GM19452 (cell line): ENCODE measurements around the gene SLC30A7.
"Not testable (repeated sequence)": the region's sequence is repeated elsewhere in the genome, so short reads cannot be mapped to it uniquely, and the experiment has no call there.

Experiments used
- ATAC-seq: cut with Tn5 transposase; IDR thresholded peaks from one replicate; pipeline ENCODE4 v1.9.1; 2021; ENCODE audit not compliant: unreplicated experiment

The SLC30A7 gene, protein sequence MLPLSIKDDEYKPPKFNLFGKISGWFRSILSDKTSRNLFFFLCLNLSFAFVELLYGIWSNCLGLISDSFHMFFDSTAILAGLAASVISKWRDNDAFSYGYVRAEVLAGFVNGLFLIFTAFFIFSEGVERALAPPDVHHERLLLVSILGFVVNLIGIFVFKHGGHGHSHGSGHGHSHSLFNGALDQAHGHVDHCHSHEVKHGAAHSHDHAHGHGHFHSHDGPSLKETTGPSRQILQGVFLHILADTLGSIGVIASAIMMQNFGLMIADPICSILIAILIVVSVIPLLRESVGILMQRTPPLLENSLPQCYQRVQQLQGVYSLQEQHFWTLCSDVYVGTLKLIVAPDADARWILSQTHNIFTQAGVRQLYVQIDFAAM

DNA sequence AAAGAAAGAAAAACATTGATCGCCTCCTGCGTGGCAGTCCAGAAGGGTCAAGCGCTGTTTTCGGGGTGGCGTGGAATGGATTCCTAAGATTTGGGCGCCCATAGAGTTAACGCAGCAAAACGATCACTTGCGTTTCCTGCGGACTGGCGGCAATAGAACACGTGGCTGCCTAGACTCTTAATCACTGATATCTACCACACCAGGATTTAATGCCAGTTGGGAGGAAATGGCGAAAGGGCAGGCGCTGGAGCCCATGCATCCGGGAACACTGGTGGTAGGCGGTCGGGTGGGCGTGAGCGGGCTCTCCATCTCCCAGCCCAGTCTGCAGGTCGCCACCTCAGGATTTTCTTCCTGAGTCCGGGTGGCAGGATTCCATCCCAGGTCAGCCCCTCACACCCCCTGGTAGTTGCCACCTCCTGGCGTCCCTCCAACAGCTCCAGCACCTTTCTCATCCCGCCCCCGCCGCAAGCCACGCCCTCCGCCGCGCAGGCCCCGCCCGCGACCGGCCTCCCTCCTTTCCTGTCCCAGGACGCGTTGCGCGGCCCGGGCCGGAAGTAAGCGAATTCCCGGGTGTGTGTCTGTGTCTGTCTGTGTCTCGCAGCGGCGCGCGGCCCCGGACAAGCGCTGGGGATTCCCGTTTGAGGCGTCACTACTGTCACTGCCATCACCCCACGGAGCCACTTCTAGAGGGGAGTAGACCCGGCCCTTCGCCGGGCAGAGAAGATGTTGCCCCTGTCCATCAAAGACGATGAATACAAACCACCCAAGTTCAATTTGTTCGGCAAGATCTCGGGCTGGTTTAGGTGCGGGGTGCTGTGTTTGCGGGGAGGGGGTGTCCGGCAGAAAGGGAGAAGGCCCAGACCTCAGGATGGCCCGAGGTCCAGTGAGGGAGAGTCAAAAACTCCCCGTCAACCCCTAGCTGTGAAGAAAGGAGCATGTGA, at the start of gene SLC30A7:
Gene SLC30A7, plus strand, starts transcription at position 551 of the 941 bp plus-strand sequence. Its CDS starts 173 bp downstream, at position 724.
- ATAC-seq: peak; percentile 75

DNA sequence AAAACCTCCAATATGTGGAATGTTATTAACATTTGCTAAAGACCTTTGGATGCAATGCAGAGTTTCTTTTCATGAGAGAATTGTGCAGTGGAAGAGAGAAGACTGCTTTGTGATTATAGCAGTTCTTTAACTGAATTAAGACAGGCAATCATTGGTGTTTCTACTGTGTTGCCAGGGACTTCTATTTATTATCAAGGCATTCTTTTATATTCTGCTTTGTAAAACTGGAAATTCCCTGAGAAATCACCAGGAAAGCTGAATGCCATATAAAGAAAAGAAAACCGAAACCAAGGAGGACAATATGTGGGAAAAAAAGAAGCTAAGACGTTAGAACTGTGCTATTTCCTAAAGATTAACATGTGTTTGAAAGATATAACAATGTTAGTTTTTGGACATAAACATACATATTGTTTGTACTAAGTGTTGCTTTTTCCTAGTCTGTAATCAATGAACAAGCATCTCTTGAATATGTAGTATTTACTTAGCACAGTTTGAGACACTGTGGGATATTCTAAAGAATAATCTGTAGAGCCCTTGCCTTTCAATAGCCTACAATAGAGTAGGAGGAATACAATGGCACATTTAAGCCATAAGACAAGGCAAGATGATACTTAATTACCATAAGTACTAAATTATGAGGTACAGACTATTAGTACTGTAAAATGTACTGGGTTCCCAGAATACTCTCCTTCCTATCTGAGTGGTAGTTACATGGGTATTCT, 48.4 kb upstream of the SLC30A7 start:
- no peak for ATAC-seq

- ATAC-seq: no peak
Measured at GRCh38 chr1:100851726-100852125, 44.2 kb upstream of the SLC30A7 start.

- no peak for ATAC-seq
Measured at GRCh38 chr1:100852976-100853375, 42.9 kb upstream of the SLC30A7 start.

DNA sequence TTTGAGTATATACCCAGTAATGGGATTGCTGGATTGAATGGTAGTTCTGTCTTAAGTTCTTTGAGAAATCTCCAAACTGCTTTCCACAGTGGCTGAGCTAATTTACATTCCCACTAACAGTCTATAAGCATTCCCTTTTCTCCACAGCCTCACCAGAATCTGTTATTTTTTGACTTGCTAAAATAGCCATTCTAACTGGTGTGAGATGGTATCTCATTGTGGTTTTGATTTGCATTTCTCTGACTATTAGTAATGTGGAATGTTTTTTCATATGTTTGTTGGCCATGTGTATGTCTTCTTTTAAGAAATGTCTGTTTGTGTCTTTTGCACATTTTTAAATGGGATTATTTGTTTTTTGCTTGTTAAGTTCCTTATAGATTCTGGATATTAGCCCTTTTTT, 40.8 kb upstream of the SLC30A7 start:
- not testable (repeated sequence) for ATAC-seq

GRCh38 chr1:100860397-100860991, 35.4 kb upstream of the SLC30A7 start:
- no peak for ATAC-seq

DNA sequence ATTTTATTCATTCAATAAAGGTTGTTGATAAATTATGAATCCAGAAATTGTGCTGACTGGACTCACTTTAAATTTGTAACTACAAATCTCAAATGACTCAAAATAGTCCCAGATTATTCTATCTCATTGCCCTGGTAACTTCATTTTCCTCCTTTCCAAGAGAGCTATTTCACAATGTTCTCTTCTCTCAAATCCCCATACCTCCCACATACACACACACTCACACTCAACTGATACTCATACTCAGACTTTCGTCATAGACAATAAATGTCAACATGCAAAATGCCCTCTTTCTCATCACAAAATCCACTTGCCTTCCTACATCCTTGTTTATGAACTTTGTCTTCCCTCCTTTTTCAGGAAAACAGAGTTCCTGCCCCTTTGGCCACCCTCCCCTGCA, 34.5 kb upstream of the SLC30A7 start:
- ATAC-seq: no peak

DNA sequence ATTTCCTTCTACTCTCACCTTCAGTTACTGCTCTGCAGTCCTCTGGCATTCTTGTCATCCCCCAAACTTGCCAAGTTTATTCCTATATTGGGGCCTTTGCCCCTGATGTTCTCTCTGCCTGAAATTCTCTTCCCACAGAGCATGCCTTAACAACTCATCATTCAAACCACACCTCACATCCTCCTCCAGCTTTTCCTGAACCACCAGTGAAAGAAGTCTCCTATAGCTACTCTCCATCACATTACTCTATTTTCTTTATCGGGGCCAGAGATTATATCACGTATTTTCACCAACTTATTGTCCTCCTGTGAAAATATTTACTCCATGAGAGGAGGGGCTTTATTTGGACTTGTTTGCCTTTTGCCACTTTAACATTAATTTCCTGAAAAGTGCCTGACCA, 33.3 kb upstream of the SLC30A7 start:
- no peak for ATAC-seq

DNA sequence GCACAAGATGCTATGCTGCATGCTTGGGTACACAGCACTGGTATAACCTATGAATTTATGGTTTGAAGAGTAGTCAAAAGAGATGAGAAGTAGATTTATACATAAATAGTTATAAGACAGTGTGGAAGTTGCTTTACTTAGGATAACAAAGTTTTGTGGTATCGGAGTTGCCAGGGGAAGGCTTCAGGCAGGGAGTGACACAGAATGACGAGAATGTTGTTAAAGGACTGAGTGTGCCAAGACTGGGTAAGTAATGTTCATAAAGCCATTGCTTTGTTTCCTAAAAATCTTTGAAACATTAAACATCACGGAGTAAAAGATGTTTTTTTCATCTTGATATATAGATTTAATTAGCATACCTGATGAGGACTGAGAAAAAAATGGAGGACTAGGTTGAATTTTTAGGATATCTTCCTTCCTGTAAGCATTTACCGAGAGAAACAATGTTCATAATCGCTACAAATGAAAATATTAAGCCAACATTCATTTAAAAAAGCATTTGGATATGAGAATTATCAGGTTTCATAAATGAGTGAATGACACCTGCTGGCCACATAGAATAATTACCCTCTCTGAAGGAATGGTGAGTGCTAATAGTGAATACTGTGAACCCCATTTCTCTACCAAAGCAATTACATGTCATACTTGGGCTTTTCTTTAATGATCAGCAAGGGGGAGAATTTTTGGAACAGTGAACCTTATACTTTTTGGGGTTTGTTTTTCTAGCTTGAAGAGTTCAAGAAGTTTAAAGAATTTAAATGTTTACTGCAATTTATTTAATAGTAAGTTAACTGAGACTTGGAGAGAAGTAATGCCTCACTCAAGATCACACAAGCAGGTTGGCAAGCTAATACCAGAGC, 29.6 kb upstream of the SLC30A7 start:
- no peak for ATAC-seq

GRCh38 chr1:100866901-100867206, 29.0 kb upstream of the SLC30A7 start:
- no peak for ATAC-seq

- ATAC-seq: no peak
Measured at GRCh38 chr1:100868364-100868995, 27.4 kb upstream of the SLC30A7 start.

DNA sequence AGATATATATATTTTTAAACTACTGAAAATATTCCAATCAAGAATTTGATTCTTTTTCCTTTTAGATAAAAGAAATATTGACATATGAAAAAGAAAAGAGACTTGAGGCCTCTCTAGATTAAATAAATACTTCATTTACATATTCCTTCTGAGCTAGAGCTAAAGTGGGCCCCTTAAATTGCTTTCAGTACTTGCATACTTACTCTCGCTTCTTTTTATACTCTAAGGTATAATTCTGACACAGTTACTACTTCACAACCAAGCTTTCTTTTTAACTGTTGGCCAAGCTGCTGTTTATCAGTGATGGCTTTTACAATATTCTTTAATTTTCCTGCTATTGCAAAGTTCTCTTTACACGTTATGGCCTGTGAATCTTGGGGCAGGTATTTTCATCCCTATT, 25.9 kb upstream of the SLC30A7 start:
- no peak for ATAC-seq

- ATAC-seq: no peak
Measured at GRCh38 chr1:100874433-100874832, 21.5 kb upstream of the SLC30A7 start.

DNA sequence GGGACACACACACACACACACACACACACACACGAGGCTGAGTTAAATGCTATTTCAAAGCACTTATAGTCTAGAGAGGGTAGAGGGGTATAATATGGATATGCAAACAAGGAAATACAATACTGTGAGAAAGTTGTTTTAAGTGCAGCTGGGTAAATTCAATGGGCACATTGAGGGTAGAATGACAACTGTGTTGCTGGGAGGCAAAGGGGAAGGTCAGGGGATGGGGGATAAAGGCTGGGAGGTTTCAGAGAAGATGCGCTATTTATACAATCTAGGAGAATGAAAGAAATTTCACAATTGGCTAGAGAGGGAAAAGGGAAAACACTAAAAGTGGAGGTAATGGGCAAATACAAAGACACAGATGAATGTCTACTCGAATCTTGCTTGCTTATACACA, 20.7 kb upstream of the SLC30A7 start:
- ATAC-seq: no peak

DNA sequence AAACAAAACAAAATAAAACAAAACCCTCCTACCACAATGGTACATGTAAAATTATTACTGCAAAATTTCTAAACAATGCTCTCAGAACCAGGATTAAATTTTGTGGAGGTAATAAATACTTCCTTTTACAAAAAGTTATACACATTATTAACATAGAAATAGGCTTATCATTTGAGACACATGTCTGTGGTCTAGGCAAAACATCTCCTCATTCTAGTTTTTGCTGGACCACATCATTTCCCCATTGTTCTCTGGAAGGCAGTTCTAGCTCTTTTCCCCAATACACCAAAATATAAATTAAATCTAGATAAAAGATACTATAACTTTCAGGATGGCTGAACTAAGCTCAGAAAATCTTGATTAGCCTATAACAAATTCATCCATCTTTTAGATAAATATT, 19.6 kb upstream of the SLC30A7 start:
- ATAC-seq: no peak

GRCh38 chr1:100879422-100879821, 16.5 kb upstream of the SLC30A7 start:
- ATAC-seq: no peak

DNA sequence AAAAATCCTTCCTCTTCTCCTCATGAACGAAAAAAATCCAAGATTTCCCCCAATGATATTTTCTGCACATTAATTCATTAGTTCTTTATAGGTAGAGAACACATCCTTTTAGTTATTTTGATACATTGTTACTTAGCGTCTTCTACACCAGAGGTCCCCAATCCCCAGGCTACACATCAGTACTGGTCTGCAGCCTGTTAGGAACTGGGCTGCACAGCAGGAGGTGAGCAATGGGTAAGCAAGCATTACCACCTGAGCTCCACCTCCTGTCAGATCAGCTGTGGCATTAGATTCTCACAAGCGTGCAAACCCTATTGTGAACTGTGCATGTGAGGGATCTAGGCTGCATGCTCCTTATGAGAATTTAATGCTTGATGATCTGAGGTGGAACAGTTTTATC, 14.2 kb upstream of the SLC30A7 start:
- ATAC-seq: no peak

DNA sequence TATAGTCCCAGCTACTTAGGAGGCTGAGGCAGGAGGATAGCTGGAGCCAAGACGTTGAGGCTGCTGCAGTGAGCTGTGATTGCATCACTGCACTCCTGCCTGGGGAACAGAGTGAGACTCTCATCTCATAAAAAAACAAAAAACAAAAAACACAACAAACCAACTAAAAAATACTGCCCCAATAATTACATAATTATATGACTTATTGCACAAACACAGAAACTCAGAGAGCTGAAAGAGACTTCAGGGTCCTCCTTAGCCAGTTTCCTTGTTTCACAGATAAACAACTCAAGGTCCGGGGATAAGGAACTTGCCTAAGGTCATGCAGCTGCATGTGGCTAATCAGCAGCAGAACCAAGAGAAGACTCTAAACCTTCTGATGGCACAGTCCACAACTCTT, 13.2 kb upstream of the SLC30A7 start:
- no peak for ATAC-seq

DNA sequence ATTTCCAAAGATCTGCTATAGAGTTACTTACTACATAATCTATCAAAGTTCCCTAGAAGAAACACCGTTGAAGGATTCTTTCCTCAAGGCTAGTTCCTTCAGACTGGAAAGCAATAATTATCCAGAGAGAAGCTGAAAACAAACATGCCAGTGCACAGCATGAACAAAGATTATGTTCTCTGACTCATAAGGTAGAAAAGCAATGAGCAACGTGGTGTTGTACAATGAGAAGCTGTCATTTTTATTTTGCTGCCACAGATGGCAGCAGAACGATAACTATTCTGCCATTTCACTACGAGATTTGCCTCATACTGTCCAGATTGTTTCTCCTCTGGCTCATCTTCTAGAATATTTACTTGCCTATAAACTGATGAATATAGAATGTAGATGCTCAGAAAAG, 11.9 kb upstream of the SLC30A7 start:
- no peak for ATAC-seq

DNA sequence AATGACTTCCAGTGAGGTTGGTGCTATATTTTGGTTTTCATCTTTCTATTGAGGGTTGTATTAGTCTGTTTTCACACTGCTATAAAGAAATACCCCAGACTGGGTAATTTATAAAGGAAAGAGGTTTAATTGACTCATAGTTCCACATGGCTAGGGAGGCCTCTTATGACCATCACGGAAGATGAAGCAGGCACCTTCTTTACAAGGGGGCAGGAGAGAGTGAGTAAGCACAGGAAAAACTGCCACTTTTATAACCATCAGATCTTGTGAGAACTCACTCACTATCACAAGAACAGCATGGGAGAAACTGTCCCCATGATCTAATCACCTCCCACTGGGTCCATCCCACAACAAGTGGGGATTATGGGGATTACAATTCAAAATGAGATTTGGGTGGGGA, 6.9 kb upstream of the SLC30A7 start:
- not testable (repeated sequence) for ATAC-seq
